K562 treated with DMSO at 1 percent for 12 hours (cell line): ENCODE data around the gene OR4M2. TPM values are rescaled to one million over a fixed set of nuclear protein-coding genes. Genes with fewer than 3 reads are reported as not detected.

Experiments used
- total RNA-seq: library from RNA; unstranded; fragments of 300-600 nt; gene quantifications from 2 replicates; pipeline ENCODE4 v1.2.3, GENCODE V29; 2022; ENCODE audit not compliant: insufficient read depth

OR4M2 gene, protein sequence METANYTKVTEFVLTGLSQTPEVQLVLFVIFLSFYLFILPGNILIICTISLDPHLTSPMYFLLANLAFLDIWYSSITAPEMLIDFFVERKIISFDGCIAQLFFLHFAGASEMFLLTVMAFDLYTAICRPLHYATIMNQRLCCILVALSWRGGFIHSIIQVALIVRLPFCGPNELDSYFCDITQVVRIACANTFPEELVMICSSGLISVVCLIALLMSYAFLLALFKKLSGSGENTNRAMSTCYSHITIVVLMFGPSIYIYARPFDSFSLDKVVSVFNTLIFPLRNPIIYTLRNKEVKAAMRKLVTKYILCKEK
- total RNA-seq, result not detected in 2 replicates

DNA sequence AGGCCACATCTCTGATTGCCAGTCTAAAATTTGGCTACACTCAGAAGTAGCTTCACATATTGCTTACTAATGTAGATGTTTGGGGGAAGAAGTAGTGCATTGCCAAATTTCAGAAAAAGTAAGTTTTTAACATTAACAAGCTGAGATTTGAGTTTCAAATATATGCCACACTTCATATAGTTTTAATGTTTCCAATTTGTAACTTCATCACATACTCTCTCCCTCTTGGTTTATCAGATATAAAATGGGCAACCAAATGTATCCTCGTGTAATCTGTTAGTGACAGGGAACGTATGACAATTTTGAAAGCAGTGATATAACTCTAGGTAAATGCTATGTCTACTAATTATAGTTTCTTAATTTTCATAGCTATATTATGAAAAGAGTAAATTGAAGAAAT is at the start of gene OR4M2:
Gene OR4M2, plus strand, starts transcription at position 301 of the 400 bp plus-strand sequence. Its CDS starts 98 bp downstream, at position 399.

Other genes with a start within 250 kb of the OR4M2 start
- not detected in 2 replicates for gene POTEB, start 202.8 kb upstream of the OR4M2 start, total RNA-seq